ENCODE results near the gene ZFY.
A peak's percentile ranks its signal among the peaks of the same experiment; 100 is the strongest.
"Not testable (repeated sequence)": the region's sequence is repeated elsewhere in the genome, so short reads cannot be mapped to it uniquely, and the experiment has no call there.

Gene ZFY

DNA sequence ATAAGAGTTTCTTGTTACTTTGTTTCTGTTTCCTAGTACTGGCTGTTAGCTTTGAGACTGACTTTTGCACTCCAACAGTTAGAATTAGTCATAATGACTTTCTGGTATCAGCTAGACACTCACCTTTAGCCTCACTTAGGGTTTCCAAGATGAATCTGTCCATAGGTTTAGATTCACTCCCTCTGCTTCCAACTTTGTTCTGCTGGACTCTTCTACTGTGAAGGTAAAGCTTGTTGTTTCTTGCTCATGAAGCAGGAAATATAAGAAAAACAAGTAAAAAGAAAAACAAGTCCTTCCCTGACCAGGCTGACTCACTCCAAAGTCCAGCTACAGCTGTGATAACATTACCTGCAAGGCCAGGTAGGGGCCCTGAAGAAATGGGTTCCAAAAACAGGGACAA lies 67.0 kb downstream of the ZFY start:
- TF ChIP-seq, protein P1, sequence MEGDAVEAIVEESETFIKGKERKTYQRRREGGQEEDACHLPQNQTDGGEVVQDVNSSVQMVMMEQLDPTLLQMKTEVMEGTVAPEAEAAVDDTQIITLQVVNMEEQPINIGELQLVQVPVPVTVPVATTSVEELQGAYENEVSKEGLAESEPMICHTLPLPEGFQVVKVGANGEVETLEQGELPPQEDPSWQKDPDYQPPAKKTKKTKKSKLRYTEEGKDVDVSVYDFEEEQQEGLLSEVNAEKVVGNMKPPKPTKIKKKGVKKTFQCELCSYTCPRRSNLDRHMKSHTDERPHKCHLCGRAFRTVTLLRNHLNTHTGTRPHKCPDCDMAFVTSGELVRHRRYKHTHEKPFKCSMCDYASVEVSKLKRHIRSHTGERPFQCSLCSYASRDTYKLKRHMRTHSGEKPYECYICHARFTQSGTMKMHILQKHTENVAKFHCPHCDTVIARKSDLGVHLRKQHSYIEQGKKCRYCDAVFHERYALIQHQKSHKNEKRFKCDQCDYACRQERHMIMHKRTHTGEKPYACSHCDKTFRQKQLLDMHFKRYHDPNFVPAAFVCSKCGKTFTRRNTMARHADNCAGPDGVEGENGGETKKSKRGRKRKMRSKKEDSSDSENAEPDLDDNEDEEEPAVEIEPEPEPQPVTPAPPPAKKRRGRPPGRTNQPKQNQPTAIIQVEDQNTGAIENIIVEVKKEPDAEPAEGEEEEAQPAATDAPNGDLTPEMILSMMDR (IDR thresholded peaks at IDR 0.05; ENCODE audit: control insufficient read depth, extremely low read depth, insufficient read depth), result no peak
- no peak for DNase-seq (ENCODE audit: low read depth)
- no peak overlapping the region for H3K4me3 ChIP-seq (ENCODE audit: low read depth, low read length)

DNA sequence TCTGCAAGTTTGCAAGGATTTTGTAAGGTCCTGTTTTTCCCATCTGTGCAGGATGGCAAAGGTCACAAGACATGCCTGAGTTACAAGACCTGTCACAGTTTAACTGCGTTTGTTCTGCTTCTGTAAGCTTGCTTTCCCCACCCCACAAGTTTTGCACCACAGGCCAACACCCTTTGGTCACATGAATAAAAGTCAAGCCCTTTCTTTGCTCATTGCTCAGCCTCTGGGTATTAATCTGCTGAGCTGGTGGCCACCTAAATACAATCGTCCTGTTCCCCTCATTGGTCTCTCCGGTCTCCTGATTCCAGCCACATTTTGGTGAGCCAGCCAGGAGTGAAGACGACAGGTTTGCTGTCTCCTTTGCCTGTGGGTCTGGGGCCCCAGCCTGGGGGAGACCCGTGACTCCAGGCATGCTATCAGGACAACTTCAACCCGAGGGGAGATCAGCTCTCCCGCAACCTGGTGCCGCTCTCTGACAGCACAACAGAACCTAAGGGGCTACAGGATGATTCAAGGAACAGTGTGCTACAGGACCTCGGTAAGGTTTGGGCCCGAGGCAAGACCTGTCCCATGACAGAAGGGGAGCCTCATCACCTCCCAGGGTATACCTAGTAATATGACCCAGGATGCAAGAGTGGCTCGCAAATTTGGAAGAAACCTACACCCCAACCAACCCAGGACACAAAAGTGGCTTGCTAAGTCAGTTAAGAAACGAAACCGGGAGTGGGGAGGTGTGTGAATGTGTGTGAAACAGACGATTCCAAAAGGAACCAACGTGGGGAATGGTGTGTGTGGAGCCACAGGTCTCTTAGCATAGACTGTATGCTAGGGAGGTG lies 67.7 kb downstream of the ZFY start:
- peak overlapping the region; percentile 47 for H3K4me3 ChIP-seq (ENCODE audit: low read depth, low read length)
- no peak for DNase-seq (ENCODE audit: low read depth)
- TF ChIP-seq, protein P1 (IDR thresholded peaks at IDR 0.05; ENCODE audit: control insufficient read depth, extremely low read depth, insufficient read depth), result no peak

DNA sequence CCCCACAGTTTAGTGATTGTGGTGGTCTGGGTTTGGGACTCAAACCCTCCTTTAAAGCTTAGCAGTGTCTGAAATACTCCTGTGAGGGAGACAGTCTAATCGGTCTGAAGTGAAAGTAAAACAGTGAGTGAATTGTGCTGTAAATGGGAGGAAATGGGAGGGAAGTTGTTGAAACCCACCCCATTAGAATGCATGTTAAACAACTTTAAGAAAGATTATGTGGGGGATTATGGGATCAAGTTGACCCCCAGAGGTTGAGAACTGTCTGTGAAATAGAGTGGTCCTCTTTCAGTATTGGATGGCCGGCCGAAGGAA lies 68.3 kb downstream of the ZFY start:
- TF ChIP-seq, protein P1 (IDR thresholded peaks at IDR 0.05; ENCODE audit: control insufficient read depth, extremely low read depth, insufficient read depth), result no peak
- H3K4me3 ChIP-seq (ENCODE audit: low read depth, low read length), result peak overlapping the region; percentile 47
- no peak for DNase-seq (ENCODE audit: low read depth)

DNA sequence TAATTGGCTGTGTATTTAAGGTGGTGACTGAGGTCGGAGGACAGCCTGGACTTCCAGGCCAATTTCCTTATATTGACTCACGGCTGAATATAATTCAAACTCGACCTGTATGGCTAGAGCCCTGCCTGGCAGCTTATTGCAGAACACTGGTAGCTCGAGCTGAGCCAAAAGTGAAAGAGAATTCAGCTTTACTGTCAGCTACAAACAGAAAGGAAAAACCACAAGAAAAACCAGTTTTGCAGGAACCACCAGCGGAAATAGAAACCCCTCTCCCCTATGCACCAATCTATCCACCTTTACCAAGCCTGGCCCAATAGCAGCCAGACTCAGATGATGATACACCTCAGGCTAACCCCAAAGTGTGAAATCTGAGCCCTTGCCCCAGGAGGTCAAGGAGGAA lies 68.7 kb downstream of the ZFY start:
- TF ChIP-seq, protein P1 (IDR thresholded peaks at IDR 0.05; ENCODE audit: control insufficient read depth, extremely low read depth, insufficient read depth), result no peak
- DNase-seq (ENCODE audit: low read depth), result peak; percentile 59
- H3K4me3 ChIP-seq (ENCODE audit: low read depth, low read length), result peak overlapping the region; percentile 47

DNA sequence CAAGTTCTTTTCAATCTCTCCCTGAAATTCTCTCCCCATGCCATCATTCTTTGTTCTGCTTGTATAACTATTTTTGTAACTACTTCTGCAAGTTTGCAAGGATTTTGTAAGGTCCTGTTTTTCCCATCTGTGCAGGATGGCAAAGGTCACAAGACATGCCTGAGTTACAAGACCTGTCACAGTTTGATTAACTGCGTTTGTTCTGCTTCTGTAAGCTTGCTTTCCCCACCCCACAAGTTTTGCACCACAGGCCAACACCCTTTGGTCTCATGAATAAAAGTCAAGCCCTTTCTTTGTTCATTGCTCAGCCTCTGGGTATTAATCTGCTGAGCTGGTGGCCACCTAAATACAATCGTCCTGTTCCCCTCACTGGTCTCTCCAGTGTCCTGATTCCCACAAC lies 70.8 kb downstream of the ZFY start:
- DNase-seq (ENCODE audit: low read depth); H3K4me3 ChIP-seq (ENCODE audit: low read depth, low read length): not testable (repeated sequence)

DNA sequence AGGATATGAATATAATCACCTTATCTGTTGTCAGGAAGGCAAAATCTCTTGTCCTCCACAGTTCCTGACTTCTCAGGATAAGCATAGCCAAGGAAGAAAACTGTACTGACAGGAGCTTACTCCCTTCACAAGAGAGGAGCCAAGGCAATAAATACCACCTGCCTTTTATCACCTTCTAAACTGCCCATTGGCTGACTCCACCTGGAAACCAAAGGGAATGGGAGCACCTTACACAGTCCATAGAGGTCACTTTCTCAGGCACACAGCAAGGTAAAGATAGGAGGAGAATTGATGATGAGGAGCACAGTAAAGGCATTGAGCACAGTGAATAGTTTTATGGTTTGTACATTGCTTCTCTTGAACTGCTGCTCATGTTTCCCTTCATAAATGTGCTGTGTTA lies 72.8 kb downstream of the ZFY start:
- H3K4me3 ChIP-seq (ENCODE audit: low read depth, low read length), result no peak overlapping the region
- DNase-seq (ENCODE audit: low read depth), result no peak
- TF ChIP-seq, protein P1 (IDR thresholded peaks at IDR 0.05; ENCODE audit: control insufficient read depth, extremely low read depth, insufficient read depth), result no peak

DNA sequence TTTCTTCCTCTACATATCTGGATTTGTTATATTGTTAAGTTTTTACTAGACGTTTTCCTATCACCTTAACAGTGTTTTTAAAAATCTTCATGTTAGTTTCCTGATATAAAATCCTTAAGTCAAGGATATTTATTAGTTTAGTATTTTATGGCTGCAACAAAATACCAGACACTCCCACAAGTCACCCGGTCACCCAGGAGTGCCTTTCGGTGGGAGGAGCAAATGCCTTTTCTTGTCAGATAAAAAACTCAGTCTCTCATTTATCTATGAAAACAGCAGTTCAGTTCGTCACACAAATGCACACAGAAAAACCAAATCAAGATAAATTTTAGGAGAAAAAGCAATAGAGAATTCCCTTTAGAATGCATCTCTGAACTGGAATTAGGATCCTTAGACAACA lies 77.0 kb downstream of the ZFY start:
- TF ChIP-seq, protein P1 (IDR thresholded peaks at IDR 0.05; ENCODE audit: control insufficient read depth, extremely low read depth, insufficient read depth), result no peak
- DNase-seq (ENCODE audit: low read depth), result no peak

More for the DNA sequence above, 77.0 kb downstream of the ZFY start:
- no peak overlapping the region for H3K4me3 ChIP-seq (ENCODE audit: low read depth, low read length)
